Gastrocnemius medialis (tissue), 4 donors: Measurements from ENCODE around the gene XRN2. TPM values are rescaled to one million over a fixed set of nuclear protein-coding genes. Genes with fewer than 3 reads are reported as not detected.

Experiments
- ATAC-seq, 2 donors: fragments of 150-250 bp; one replicate each; pipeline ENCODE4 v1.9.1; 2016
- DNase-seq, 2 donors: peaks; one replicate each; pipeline ENCODE4 v3.0.0-alpha.2; 2019
- H3K27ac ChIP-seq, 4 donors: fragments of 200-600 bp; sonication (generic); 1 replicate in 1 of 4; 2 replicates in 3 of 4; pipeline ENCODE4 v1.5.1; 2016 to 2018; ENCODE audit warnings: mild to moderate bottlenecking in 2 of 4, moderate library complexity in 1 of 4
- H3K27me3 ChIP-seq, 3 donors: fragments of 200-600 bp; sonication (generic) in 2 of 3; 1 replicate in 1 of 3; 2 replicates in 2 of 3; pipeline versions ENCODE4 v1.5.1 to v1.6.0; 2016 to 2019; ENCODE audit warnings: mild to moderate bottlenecking in 1 of 3, moderate library complexity in 1 of 3
- H3K36me3 ChIP-seq, 2 donors: fragments of 200-600 bp; sonication (generic) in 1 of 2; one replicate each; pipeline ENCODE4 v1.5.1; 2017 to 2018
- H3K4me1 ChIP-seq, 2 donors: fragments of 200-600 bp; sonication (generic) in 1 of 2; one replicate each; pipeline ENCODE4 v1.5.1; 2016 to 2017; ENCODE audit warnings: mild to moderate bottlenecking in 2 of 2
- H3K4me3 ChIP-seq, 4 donors: fragments of 200-600 bp; sonication (generic) in 3 of 4; 1 replicate in 1 of 4; 2 replicates in 3 of 4; pipeline ENCODE4 v1.5.1; 2016 to 2019; ENCODE audit warnings: mild to moderate bottlenecking in 2 of 4
- H3K9me3 ChIP-seq, 3 donors: fragments of 200-600 bp; sonication (generic) in 2 of 3; 1 replicate in 1 of 3; 2 replicates in 2 of 3; pipeline ENCODE4 v1.5.1; 2016 to 2019
- CTCF ChIP-seq, 5 experiments: fragments of 450-650 bp in 3 of 5; fragments of 200-600 bp in 2 of 5; sonication (generic) in 2 of 5; IDR thresholded peaks in 4 of 5; conservative IDR thresholded peaks in 1 of 5; 1 replicate in 4 of 5; 2 replicates in 1 of 5; pipeline ENCODE4 v1.5.1; 2016 to 2019; ENCODE audit warnings: antibody characterized with exemption in 5 of 5, mild to moderate bottlenecking in 3 of 5, moderate library complexity in 3 of 5
- POLR2A ChIP-seq, 2 donors: fragments of 450-650 bp; IDR thresholded peaks; one replicate each; pipeline ENCODE4 v1.6.1; 2017; ENCODE audit warnings: antibody characterized with exemption in 2 of 2, mild to moderate bottlenecking in 2 of 2, moderate library complexity in 2 of 2
- in situ Hi-C, 4 donors: fragments of 200-750 bp; cut with MboI; loops; one replicate each; pipeline versions ENCODE4 v1.15.0 to v1.8.0; 2017; ENCODE audit warnings: low sequenced_read_pairs in 4 of 4
- intact Hi-C: fragments of 100-400 bp; cut with DNase I; formaldehyde crosslinking; loops from one replicate; pipeline ENCODE4 v1.15.1; 2023; ENCODE audit warnings: low total_unique reads
- total RNA-seq, 4 donors: library from RNA; depleted of rRNA; stranded (reverse); fragments of >200 nt; gene quantifications; one replicate each; pipeline versions ENCODE4 v1.1.0 to v1.2.3, GENCODE V29; 2016

Gene XRN2
- total RNA-seq, 4 donors from 2014 or later, result 42.0 to 68.4 (median 52.3) TPM

DNA sequence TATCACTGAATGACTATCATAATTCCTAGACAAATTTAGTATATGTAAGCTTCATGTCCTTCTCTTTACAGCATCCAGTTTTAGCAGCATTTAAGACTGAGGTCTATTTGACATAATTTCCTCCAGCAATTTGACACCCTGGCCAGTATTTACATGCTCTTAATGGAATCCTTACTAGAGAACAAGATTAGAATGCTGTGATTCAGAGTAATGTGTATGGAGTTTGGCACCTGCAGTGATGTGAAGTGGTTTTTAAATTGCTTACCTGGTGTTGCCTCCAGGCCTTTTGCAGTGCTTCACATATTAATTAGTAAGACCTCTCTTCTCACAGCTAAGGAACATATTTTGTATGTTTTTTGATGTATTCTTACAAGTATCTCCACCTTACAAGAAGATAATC is 84.4 kb downstream of the XRN2 start:
- DNase-seq (no peak), ATAC-seq (no peak)
- no peak overlapping the region for H3K4me3 ChIP-seq
- intact Hi-C loops, result no loop called here
- H3K36me3 ChIP-seq, result peaks cover 0 to 60% of the 10 kb centered on the region in 2 donors
- TF ChIP-seq POLR2A (IDR thresholded peaks at IDR 0.05), result no peak
- no peak for TF ChIP-seq CTCF (IDR thresholded peaks at IDR 0.05 in 4 of 5, conservative IDR thresholded peaks at IDR 0.05 in 1 of 5)
- H3K4me1 ChIP-seq, result no peaks in the 10 kb centered on the region
- no peak overlapping the region for H3K27ac ChIP-seq
- in situ Hi-C loops, result no loop called here
- H3K9me3 ChIP-seq, result no peaks in the 10 kb centered on the region
- H3K27me3 ChIP-seq, result peaks cover 3 to 17% (median 10%) of the 10 kb centered on the region in 3 donors

DNA sequence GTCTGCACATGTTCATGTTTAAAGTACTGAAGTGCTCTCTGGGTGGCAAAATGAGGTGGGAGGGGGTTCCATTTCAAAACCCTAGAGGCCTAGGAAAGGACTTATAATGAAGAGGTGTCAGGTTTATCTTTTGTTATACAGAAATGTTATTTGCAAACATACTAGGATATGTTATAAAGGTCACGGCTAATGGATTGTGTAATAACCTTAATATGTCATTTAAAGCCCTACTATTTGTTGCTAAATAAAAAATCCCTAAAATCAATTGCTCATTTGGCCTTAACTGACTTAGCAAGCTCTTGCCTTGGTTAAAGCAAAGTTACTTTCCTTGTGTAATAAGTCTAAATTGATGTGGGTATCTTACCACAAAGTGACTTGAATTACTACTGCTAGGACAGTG is 85.4 kb downstream of the XRN2 start:
- intact Hi-C loops (no loop called here), in situ Hi-C loops (no loop called here)
- H3K36me3 ChIP-seq, result peaks cover 0 to 50% of the 10 kb centered on the region in 2 donors
- H3K4me3 ChIP-seq, result no peak overlapping the region
- no peak overlapping the region for H3K27ac ChIP-seq
- DNase-seq (no peak), ATAC-seq (no peak)
- TF ChIP-seq CTCF (IDR thresholded peaks at IDR 0.05 in 4 of 5, conservative IDR thresholded peaks at IDR 0.05 in 1 of 5) (no peak), POLR2A (IDR thresholded peaks at IDR 0.05) (no peak)
- H3K4me1 ChIP-seq, result no peaks in the 10 kb centered on the region
- no peaks in the 10 kb centered on the region for H3K9me3 ChIP-seq
- peaks cover 14 to 27% (median 20%) of the 10 kb centered on the region in 3 donors for H3K27me3 ChIP-seq

GRCh38 chr20:21389368-21389767 is 86.2 kb downstream of the XRN2 start:
- Histone ChIP-seq H3K4me1 (no peaks in the 10 kb centered on the region), H3K4me3 (no peak overlapping the region), H3K27ac (no peak overlapping the region), H3K9me3 (no peaks in the 10 kb centered on the region), H3K27me3 (peaks cover 22 to 35% (median 28%) of the 10 kb centered on the region in 3 donors), H3K36me3 (peaks cover 0 to 42% of the 10 kb centered on the region in 2 donors)
- intact Hi-C loops, result no loop called here
- ATAC-seq, result no peak
- in situ Hi-C loops, result no loop called here
- no peak for TF ChIP-seq POLR2A (IDR thresholded peaks at IDR 0.05)
- TF ChIP-seq CTCF (IDR thresholded peaks at IDR 0.05 in 4 of 5, conservative IDR thresholded peaks at IDR 0.05 in 1 of 5), result no peak
- no peak for DNase-seq

DNA sequence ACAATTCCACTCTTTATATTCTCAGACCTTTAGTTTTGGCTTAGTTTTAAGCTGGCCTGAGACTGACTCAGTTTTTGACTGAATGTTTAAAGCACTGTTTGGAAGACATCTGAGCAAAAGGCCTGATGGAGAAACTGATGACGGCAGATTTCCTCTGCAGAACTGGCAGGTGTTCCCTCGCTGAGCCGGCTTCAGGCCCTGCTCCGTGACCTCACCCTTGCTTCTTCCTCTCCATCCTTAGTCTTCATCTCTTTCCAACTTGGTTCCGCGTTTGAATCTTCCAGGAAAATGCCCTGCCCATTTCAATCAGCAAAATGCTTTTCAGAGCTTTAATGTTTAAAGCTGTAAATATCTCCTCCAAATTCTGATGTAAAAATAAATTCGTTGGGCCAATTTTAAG is 87.6 kb downstream of the XRN2 start:
- H3K36me3 ChIP-seq, result peaks cover 0 to 36% of the 10 kb centered on the region in 2 donors
- H3K4me3 ChIP-seq, result no peak overlapping the region
- ATAC-seq (no peak), DNase-seq (no peak)
- no peaks in the 10 kb centered on the region for H3K9me3 ChIP-seq
- TF ChIP-seq CTCF (IDR thresholded peaks at IDR 0.05 in 4 of 5, conservative IDR thresholded peaks at IDR 0.05 in 1 of 5) (no peak), POLR2A (IDR thresholded peaks at IDR 0.05) (no peak)
- H3K4me1 ChIP-seq, result no peaks in the 10 kb centered on the region
- no peak overlapping the region for H3K27ac ChIP-seq
- in situ Hi-C loops (no loop called here), intact Hi-C loops (no loop called here)
- peaks cover 36 to 49% (median 42%) of the 10 kb centered on the region in 3 donors for H3K27me3 ChIP-seq
